ENCODE measurements around the gene OTOA. TPM values are rescaled to one million over a fixed set of nuclear protein-coding genes. Genes with fewer than 3 reads are reported as not detected.
"Not testable (repeated sequence)": the region's sequence is repeated elsewhere in the genome, so short reads cannot be mapped to it uniquely, and the experiment has no call there.

OTOA gene
- total RNA-seq, 1 experiment from 2014 or later, result not detected

GRCh38 chr16:21647562-21648164, 16.1 kb upstream of the OTOA start:
- no peak for TF ChIP-seq CTCF (conservative IDR thresholded peaks at IDR 0.05)
- no peak for TF ChIP-seq EZH2 (IDR thresholded peaks at IDR 0.05; ENCODE audit: low read depth)
- H4K20me1 ChIP-seq (ENCODE audit: insufficient read depth), result peaks cover 4% of the 10 kb centered on the region; the same call in 1 of the 2 replicates
- intact Hi-C loops (cut with micrococcal nuclease; ENCODE audit: unreplicated experiment), result no loop called here
- H3K27me3 ChIP-seq (ENCODE audit: insufficient read depth, low read depth), result no peaks in the 10 kb centered on the region
- H2AFZ ChIP-seq, result no peak overlapping the region
- peaks cover 18% of the 10 kb centered on the region; the same call in 1 of the 2 replicates for H3F3A ChIP-seq (ENCODE audit: insufficient read depth, low read depth)
- no peaks in the 10 kb centered on the region for H3K9me2 ChIP-seq (ENCODE audit: insufficient read depth)
- DNase-seq, result no peak
- BruUV-seq (replicated peaks), result no TSS peak
- H3K4me2 ChIP-seq, result no peak overlapping the region
- no peaks in the 10 kb centered on the region for H3K4me1 ChIP-seq (replicated peaks; ENCODE audit: insufficient read depth)
- H3K36me3 ChIP-seq (ENCODE audit: low read depth), result peaks cover 12% of the 10 kb centered on the region; the same call in 1 of the 2 replicates
- ChIA-PET CTCF (no interaction called here), POLR2A (ENCODE audit: unreplicated experiment) (no interaction called here)
- no peak overlapping the region for H3K27ac ChIP-seq
- H3K9me3 ChIP-seq (ENCODE audit: insufficient read depth, low read depth), result no peaks in the 10 kb centered on the region
- no peak overlapping the region for H3K4me3 ChIP-seq
- H3K79me2 ChIP-seq (ENCODE audit: low read depth), result peaks cover 49% of the 10 kb centered on the region

- DNase-seq; BruUV-seq (replicated peaks); H3K4me1 ChIP-seq (replicated peaks; ENCODE audit: insufficient read depth); H3K9me2 ChIP-seq (ENCODE audit: insufficient read depth); H3K27ac ChIP-seq; H3K4me2 ChIP-seq; H3K4me3 ChIP-seq; H3K9me3 ChIP-seq (ENCODE audit: insufficient read depth, low read depth); H3K27me3 ChIP-seq (ENCODE audit: insufficient read depth, low read depth); H4K20me1 ChIP-seq (ENCODE audit: insufficient read depth); intact Hi-C loops (cut with micrococcal nuclease; ENCODE audit: unreplicated experiment); CTCF ChIA-PET; H2AFZ ChIP-seq: not testable (repeated sequence)
- POLR2A ChIA-PET (ENCODE audit: unreplicated experiment), result interaction anchor here (0.6 kb wide), 1 partner anchor 11 kb away, joined by 6 read pairs; no protein-coding TSS in a partner anchor
- peaks cover 12% of the 10 kb centered on the region; the same call in 1 of the 2 replicates for H3K36me3 ChIP-seq (ENCODE audit: low read depth)
- peaks cover 29% of the 10 kb centered on the region for H3K79me2 ChIP-seq (ENCODE audit: low read depth)
- H3F3A ChIP-seq (ENCODE audit: insufficient read depth, low read depth), result peaks cover 13% of the 10 kb centered on the region; the same call in 1 of the 2 replicates
Measured at GRCh38 chr16:21649826-21650406, 13.9 kb upstream of the OTOA start.

- intact Hi-C loops (cut with micrococcal nuclease; ENCODE audit: unreplicated experiment), result no loop called here
- Histone ChIP-seq H3K4me1 (replicated peaks; ENCODE audit: insufficient read depth) (no peaks in the 10 kb centered on the region), H3K9me2 (ENCODE audit: insufficient read depth) (no peaks in the 10 kb centered on the region), H3K4me2 (no peak overlapping the region), H3K79me2 (ENCODE audit: low read depth) (peaks cover 29% of the 10 kb centered on the region), H2AFZ (no peak overlapping the region), H3K9me3 (ENCODE audit: insufficient read depth, low read depth) (no peaks in the 10 kb centered on the region), H3K27ac (no peak overlapping the region), H3K27me3 (ENCODE audit: insufficient read depth, low read depth) (no peaks in the 10 kb centered on the region), H3F3A (ENCODE audit: insufficient read depth, low read depth) (peaks cover 14% of the 10 kb centered on the region; the same call in 1 of the 2 replicates), H3K4me3 (no peak overlapping the region), H3K36me3 (ENCODE audit: low read depth) (peaks cover 12% of the 10 kb centered on the region; the same call in 1 of the 2 replicates), H4K20me1 (ENCODE audit: insufficient read depth) (peaks cover 4% of the 10 kb centered on the region; the same call in 1 of the 2 replicates)
- CTCF ChIA-PET, result no interaction called here
- POLR2A ChIA-PET (ENCODE audit: unreplicated experiment), result interaction anchor here (0.6 kb wide), 1 partner anchor 72 kb away, joined by 12 read pairs; no protein-coding TSS in a partner anchor
- no peak for DNase-seq
- no peak for TF ChIP-seq CTCF (conservative IDR thresholded peaks at IDR 0.05)
- TF ChIP-seq EZH2 (IDR thresholded peaks at IDR 0.05; ENCODE audit: low read depth), result no peak
- BruUV-seq (replicated peaks), result no TSS peak
Measured at GRCh38 chr16:21650521-21650920, 13.2 kb upstream of the OTOA start.

Data from PC-9 (cell line).